IPS-18a (cell line): ENCODE measurements around the gene ST14.
"Not testable (repeated sequence)": the region's sequence is repeated elsewhere in the genome, so short reads cannot be mapped to it uniquely, and the experiment has no call there.

ENCODE experiments used
- H3K27ac ChIP-seq: one replicate; pipeline ENCODE4 v1.5.1; 2013; ENCODE audit warnings: low read length
- H3K27me3 ChIP-seq: one replicate; pipeline ENCODE4 v1.6.1; 2013; ENCODE audit warnings: mild to moderate bottlenecking, low read length; ENCODE audit not compliant: control insufficient read depth, insufficient read depth
- H3K36me3 ChIP-seq: one replicate; pipeline ENCODE4 v1.6.1; 2013; ENCODE audit warnings: low read depth, low read length; ENCODE audit not compliant: control insufficient read depth
- H3K4me1 ChIP-seq: one replicate; pipeline ENCODE4 v1.6.1; 2013; ENCODE audit warnings: low read depth, low read length; ENCODE audit not compliant: control insufficient read depth
- H3K4me3 ChIP-seq: one replicate; pipeline ENCODE4 v1.5.1; 2013; ENCODE audit warnings: low read length
- H3K9ac ChIP-seq: one replicate; pipeline ENCODE4 v1.6.1; 2013; ENCODE audit warnings: mild to moderate bottlenecking, low read length, moderate library complexity
- H3K9me3 ChIP-seq: one replicate; pipeline ENCODE4 v1.6.1; 2013; ENCODE audit warnings: low read depth, low read length; ENCODE audit not compliant: control insufficient read depth

The ST14 gene

DNA sequence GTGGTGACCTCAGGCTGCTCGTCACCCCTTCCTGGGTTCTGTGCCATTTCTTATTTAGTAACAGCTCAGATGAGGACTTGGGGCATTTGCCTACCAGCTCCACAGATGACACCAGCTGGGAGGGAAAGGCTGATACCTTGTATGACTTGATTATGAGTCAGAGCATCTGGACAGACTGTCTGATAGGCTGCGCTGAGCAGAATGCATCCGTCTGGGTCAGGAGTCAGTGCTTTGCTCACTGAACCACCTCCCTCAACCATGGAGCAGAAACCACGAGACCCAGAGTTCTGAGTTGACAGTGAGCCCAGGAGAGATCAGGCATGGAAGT, 6.8 kb downstream of the ST14 start:
- H3K4me3 ChIP-seq, result no peak overlapping the region
- H3K27me3 ChIP-seq, result peaks cover 39% of the 10 kb centered on the region
- no peak overlapping the region for H3K9ac ChIP-seq
- H3K9me3 ChIP-seq, result no peaks in the 10 kb centered on the region
- no peaks in the 10 kb centered on the region for H3K36me3 ChIP-seq
- H3K4me1 ChIP-seq, result peaks cover 5% of the 10 kb centered on the region
- no peak overlapping the region for H3K27ac ChIP-seq

DNA sequence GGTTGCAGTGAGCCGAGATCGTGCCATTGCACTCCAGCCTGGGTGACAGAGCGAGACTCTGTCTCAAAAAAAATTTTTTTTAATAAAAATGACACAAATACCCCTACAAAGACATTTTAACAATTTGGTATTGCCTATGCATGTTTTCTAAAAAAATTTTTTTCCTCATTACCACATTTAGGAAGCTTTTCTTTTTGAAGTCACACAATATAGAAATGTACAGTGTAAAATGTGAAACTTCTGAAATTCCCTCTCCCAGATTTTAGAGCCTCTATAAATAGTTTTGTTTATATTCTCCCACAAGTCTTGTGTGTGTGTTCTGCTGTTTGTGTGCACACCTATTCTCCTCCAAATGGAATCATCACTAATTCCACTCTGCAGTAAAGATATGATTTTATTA, 7.6 kb downstream of the ST14 start:
- Histone ChIP-seq H3K4me3 (no peak overlapping the region), H3K9me3 (no peaks in the 10 kb centered on the region), H3K36me3 (no peaks in the 10 kb centered on the region), H3K4me1 (no peaks in the 10 kb centered on the region), H3K9ac (no peak overlapping the region), H3K27ac (no peak overlapping the region), H3K27me3 (peaks cover 37% of the 10 kb centered on the region)

DNA sequence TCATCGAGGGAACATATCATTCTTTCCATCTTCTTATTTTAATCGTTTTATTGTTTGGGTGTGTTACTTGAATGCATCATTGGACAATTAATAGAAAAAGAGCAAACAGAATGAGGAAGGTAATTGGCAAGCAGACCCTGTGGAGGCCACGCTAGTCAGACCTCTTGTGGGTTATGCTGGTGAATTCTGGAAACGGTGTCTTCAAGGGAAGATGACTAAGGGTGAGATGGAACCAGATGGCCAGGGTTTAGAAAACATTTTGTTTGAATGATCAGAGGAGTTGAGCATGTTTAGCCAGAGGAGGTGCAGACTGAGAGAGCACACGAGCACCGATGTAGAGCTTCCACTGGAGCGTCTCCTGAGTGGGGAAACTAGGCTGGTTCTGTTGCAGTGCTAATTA, 8.5 kb downstream of the ST14 start:
- H3K27ac ChIP-seq, result no peak overlapping the region
- no peaks in the 10 kb centered on the region for H3K4me1 ChIP-seq
- no peaks in the 10 kb centered on the region for H3K36me3 ChIP-seq
- H3K4me3 ChIP-seq, result no peak overlapping the region
- peaks cover 35% of the 10 kb centered on the region for H3K27me3 ChIP-seq
- H3K9ac ChIP-seq, result no peak overlapping the region
- H3K9me3 ChIP-seq, result no peaks in the 10 kb centered on the region

DNA sequence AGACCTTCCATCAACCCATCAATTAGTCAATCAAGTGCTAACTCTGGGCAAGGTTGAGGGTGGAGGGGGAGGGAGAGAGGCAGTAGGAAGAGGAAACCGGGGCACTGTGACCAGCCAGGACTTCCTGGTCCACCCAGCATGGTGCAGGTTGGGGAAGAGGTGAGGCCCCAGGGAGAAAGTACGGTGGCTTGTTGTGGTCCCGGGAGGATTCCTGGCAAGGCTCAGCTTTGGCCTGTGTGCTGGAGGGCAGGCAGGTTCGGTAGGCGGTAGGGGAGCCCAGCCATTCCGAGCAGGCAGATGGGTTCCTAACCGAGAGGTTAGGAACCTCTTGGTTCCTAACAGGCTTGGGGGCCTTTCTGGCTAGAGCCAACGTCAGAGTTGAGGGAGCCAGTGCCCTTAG, 10.8 kb downstream of the ST14 start:
- Histone ChIP-seq H3K4me1 (no peaks in the 10 kb centered on the region), H3K9me3 (no peaks in the 10 kb centered on the region), H3K27me3 (peaks cover 35% of the 10 kb centered on the region)

DNA sequence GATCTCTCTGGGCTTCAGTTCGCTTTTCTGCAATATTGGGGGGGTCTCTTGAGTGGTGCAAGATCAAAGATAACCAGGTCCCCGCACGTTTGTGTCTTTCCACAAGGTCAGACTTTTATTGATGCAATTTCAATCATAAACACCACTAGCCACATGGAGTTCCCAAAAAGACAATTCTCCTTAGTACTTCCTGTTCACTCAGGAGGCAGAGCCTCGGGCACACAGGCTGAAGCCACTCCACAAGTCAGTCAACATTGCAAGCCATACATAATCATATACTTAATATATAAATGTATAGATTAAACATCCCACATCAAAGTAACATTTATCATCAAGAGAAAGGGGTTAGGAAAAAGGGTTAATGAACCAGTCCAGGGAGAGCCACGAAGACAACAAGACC, 12.0 kb downstream of the ST14 start:
- H3K27me3 ChIP-seq, result peaks cover 35% of the 10 kb centered on the region
- H3K27ac ChIP-seq, result no peak overlapping the region
- no peak overlapping the region for H3K4me3 ChIP-seq
- no peak overlapping the region for H3K9ac ChIP-seq
- H3K36me3 ChIP-seq, result no peaks in the 10 kb centered on the region
- no peaks in the 10 kb centered on the region for H3K4me1 ChIP-seq
- no peaks in the 10 kb centered on the region for H3K9me3 ChIP-seq

More for the DNA sequence above, 10.8 kb downstream of the ST14 start:
- Histone ChIP-seq H3K4me3 (no peak overlapping the region), H3K9ac (no peak overlapping the region), H3K36me3 (no peaks in the 10 kb centered on the region), H3K27ac (no peak overlapping the region)

DNA sequence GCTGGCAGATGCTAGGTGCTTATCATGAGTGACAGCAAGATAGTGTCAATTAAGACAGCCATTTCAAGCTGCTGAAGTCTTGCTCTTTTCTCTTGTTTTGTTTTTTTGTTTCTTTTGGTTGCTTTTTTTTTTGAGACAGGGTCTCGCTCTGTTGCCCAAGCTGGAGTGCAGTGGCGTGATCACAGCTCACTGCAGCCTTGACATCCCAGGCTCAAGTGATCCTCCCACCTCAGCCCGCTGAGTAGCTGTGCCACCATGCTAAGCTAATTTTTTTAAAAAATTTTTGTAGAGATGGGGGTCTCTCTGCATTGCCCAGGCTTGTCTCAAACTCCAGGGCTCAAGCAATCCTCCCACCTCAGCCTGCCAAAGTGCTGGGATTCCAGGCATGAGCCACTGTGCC, 12.4 kb downstream of the ST14 start:
- H3K9ac ChIP-seq, H3K9me3 ChIP-seq, H3K27ac ChIP-seq, H3K4me1 ChIP-seq, H3K4me3 ChIP-seq, H3K36me3 ChIP-seq: not testable (repeated sequence)
- peaks cover 35% of the 10 kb centered on the region for H3K27me3 ChIP-seq

DNA sequence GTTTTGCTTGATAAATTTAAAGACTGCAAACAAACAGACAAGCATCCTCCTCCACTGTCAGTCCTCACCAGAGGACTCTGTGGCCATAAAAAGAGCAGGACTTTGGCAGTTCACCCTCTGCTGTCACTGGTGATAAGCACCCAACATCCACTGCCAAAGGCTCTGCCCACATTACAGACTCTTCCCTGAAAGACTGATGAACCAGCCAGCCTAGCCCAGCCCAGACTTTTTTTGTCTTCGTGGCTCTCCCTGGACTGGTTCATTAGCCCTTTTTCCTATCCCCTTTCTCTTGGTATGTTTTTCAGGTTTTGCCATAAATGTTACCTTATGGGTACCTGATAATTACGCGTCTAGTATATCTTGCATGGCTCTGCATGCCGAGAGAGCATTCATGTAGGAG, 15.1 kb downstream of the ST14 start:
- Histone ChIP-seq H3K9ac (no peak overlapping the region), H3K27ac (no peak overlapping the region), H3K4me1 (no peaks in the 10 kb centered on the region), H3K36me3 (no peaks in the 10 kb centered on the region), H3K27me3 (peaks cover 23% of the 10 kb centered on the region), H3K4me3 (no peak overlapping the region), H3K9me3 (no peaks in the 10 kb centered on the region)

DNA sequence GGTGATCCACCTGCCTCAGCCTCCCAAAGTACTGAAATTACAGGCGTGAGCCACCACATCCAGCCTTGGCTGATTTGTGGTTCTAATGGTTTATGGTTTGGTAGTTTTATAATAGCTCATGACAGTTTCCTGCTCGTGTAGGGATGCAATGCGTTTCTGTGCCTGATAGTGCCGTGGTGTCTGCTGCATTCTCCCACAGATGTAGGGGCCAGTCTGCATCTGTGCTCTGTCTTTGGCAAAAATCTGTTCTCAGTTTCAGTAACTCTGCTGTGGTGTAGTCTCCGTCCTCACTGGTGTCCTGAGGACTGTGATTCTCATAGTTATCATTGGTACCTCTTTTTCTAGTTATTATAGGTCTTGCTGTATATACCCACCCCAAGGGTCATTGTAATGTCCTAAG, 16.3 kb downstream of the ST14 start:
- no peak overlapping the region for H3K27ac ChIP-seq

DNA sequence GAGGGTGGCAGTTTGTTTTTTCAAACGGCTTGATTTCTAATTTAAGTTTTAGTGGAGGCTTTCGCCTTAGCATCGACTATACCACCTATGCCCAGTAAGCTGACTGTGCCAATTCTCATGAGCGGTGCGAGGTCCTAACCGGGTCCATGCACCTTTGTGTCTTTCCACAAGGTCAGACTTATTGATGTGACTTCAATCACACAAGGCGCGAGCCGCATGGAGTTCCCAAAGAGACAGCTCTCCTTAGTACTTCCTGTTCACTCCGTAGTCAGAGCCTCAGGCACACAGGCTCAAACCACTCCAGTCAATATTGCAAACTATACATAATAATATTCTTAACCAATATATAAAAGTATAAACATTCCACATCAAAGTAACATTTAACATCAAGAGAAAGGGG, 18.2 kb downstream of the ST14 start:
- Histone ChIP-seq H3K27ac (no peak overlapping the region), H3K36me3 (no peaks in the 10 kb centered on the region), H3K4me1 (no peaks in the 10 kb centered on the region), H3K9ac (no peak overlapping the region), H3K4me3 (no peak overlapping the region), H3K9me3 (no peaks in the 10 kb centered on the region), H3K27me3 (no peaks in the 10 kb centered on the region)

More for the DNA sequence above, 16.3 kb downstream of the ST14 start:
- H3K27me3 ChIP-seq, result peaks cover 11% of the 10 kb centered on the region
- no peaks in the 10 kb centered on the region for H3K9me3 ChIP-seq
- H3K4me1 ChIP-seq, result no peaks in the 10 kb centered on the region
- H3K36me3 ChIP-seq, result no peaks in the 10 kb centered on the region
- no peak overlapping the region for H3K9ac ChIP-seq
- no peak overlapping the region for H3K4me3 ChIP-seq

DNA sequence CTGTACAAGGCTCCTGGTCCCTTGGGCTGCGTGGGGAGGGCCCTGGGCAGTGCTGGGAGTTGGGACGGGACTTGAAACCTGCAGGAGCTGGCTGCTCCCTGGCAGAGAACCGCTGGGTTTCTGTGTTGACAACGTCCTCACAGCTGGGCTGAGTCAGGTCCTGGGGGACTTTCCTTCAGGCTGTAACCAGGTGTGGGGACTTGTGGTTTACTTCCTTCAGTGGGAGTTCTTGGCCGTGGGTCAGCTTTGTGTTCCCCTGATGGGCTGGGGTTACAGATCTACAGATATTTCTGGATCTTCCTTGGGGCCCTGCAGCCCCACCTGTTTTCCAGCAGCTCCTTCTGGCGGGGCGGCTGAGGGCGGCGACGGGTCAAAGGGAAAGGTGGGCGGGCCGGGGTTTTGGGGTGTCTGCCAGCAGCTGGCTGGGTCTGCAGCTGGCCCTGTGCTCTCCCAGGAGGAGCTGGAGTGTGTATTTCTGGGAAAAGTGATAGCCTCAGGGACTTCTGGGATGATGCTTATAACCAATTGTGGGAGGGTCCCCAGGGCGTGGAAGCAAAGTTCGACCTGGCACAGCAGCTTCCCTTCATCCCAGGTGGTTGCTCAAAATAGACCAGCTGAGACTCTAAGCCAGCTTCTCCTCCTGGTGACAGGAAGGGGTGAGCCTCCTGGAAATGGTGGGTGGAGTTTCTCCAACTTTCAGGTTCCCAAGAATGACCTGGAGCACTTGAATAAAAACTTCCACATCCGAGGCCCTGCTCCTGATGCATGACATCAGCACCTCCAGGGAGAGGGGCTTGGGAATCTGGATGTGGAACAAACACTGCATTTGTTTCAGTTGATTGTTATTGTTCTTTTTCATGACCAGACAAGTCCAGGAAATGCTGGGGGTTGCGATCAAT, 19.1 kb downstream of the ST14 start:
- no peaks in the 10 kb centered on the region for H3K9me3 ChIP-seq
- no peaks in the 10 kb centered on the region for H3K27me3 ChIP-seq
- no peaks in the 10 kb centered on the region for H3K36me3 ChIP-seq
- no peak overlapping the region for H3K4me3 ChIP-seq
- H3K27ac ChIP-seq, result no peak overlapping the region
- no peak overlapping the region for H3K9ac ChIP-seq
- H3K4me1 ChIP-seq, result no peaks in the 10 kb centered on the region

DNA sequence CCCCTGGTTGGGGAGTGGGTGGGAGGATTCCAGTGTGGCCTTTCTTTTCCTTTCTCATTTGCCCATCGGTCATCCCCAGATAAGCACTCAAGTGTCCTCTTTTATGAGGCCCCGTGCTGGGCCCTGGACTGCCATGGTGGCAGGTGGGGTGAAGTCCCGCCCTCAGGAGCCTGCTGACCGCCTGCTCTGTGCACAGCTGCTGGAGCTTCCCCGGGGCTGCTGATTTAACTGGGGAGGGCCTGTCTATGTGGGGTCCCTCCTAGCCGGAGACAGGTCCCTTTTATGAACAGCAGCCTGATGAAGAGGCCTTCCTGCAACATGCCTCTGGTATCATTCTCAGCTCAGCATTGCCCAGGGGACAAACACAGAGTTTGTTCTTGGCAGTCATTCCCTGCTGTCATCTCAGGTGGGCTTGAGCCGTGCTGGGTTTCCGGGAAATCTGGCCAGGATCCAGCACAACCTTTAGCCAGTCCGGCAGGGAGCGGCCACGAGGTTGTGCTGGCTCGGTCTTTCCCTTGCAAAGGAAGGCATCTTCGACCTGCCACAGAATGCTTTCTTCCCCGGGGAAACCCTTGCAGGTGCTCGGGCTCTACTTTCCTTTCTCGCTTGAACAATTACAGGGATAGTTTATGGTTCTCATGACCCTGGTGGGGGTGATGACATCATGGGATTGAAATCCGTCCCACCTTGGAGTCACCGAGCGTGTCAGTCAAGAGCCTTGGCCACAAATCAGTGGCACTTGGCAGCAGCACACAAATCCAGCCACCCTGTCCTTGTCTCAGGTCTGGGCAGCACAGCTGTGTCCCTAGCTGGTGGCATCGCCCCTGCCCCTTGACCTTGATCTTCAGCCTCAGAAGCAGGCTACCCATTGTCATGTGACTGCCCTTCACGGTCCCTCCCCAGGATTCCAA, 20.1 kb downstream of the ST14 start:
- Histone ChIP-seq H3K27ac (no peak overlapping the region), H3K9ac (no peak overlapping the region), H3K36me3 (no peaks in the 10 kb centered on the region), H3K4me1 (no peaks in the 10 kb centered on the region), H3K4me3 (no peak overlapping the region), H3K9me3 (no peaks in the 10 kb centered on the region), H3K27me3 (no peaks in the 10 kb centered on the region)
